Gastrocnemius medialis (tissue), 4 donors: ENCODE results near the gene VAMP1. TPM values are rescaled to one million over a fixed set of nuclear protein-coding genes. Genes with fewer than 3 reads are reported as not detected.

Experiments
- ATAC-seq, 2 donors: fragments of 150-250 bp; one replicate each; pipeline ENCODE4 v1.9.1; 2016
- DNase-seq, 2 donors: peaks; one replicate each; pipeline ENCODE4 v3.0.0-alpha.2; 2019
- H3K27ac ChIP-seq, 4 donors: fragments of 200-600 bp; sonication (generic); 1 replicate in 1 of 4; 2 replicates in 3 of 4; pipeline ENCODE4 v1.5.1; 2016 to 2018; ENCODE audit warnings: mild to moderate bottlenecking in 2 of 4, moderate library complexity in 1 of 4
- H3K27me3 ChIP-seq, 3 donors: fragments of 200-600 bp; sonication (generic) in 2 of 3; 1 replicate in 1 of 3; 2 replicates in 2 of 3; pipeline versions ENCODE4 v1.5.1 to v1.6.0; 2016 to 2019; ENCODE audit warnings: mild to moderate bottlenecking in 1 of 3, moderate library complexity in 1 of 3
- H3K36me3 ChIP-seq, 2 donors: fragments of 200-600 bp; sonication (generic) in 1 of 2; one replicate each; pipeline ENCODE4 v1.5.1; 2017 to 2018
- H3K4me1 ChIP-seq, 2 donors: fragments of 200-600 bp; sonication (generic) in 1 of 2; one replicate each; pipeline ENCODE4 v1.5.1; 2016 to 2017; ENCODE audit warnings: mild to moderate bottlenecking in 2 of 2
- H3K4me3 ChIP-seq, 4 donors: fragments of 200-600 bp; sonication (generic) in 3 of 4; 1 replicate in 1 of 4; 2 replicates in 3 of 4; pipeline ENCODE4 v1.5.1; 2016 to 2019; ENCODE audit warnings: mild to moderate bottlenecking in 2 of 4
- H3K9me3 ChIP-seq, 3 donors: fragments of 200-600 bp; sonication (generic) in 2 of 3; 1 replicate in 1 of 3; 2 replicates in 2 of 3; pipeline ENCODE4 v1.5.1; 2016 to 2019
- CTCF ChIP-seq, 5 experiments: fragments of 450-650 bp in 3 of 5; fragments of 200-600 bp in 2 of 5; sonication (generic) in 2 of 5; IDR thresholded peaks in 4 of 5; conservative IDR thresholded peaks in 1 of 5; 1 replicate in 4 of 5; 2 replicates in 1 of 5; pipeline ENCODE4 v1.5.1; 2016 to 2019; ENCODE audit warnings: antibody characterized with exemption in 5 of 5, mild to moderate bottlenecking in 3 of 5, moderate library complexity in 3 of 5
- POLR2A ChIP-seq, 2 donors: fragments of 450-650 bp; IDR thresholded peaks; one replicate each; pipeline ENCODE4 v1.6.1; 2017; ENCODE audit warnings: antibody characterized with exemption in 2 of 2, mild to moderate bottlenecking in 2 of 2, moderate library complexity in 2 of 2
- in situ Hi-C, 4 donors: fragments of 200-750 bp; cut with MboI; loops; one replicate each; pipeline versions ENCODE4 v1.15.0 to v1.8.0; 2017; ENCODE audit warnings: low sequenced_read_pairs in 4 of 4
- intact Hi-C: fragments of 100-400 bp; cut with DNase I; formaldehyde crosslinking; loops from one replicate; pipeline ENCODE4 v1.15.1; 2023; ENCODE audit warnings: low total_unique reads
- total RNA-seq, 4 donors: library from RNA; depleted of rRNA; stranded (reverse); fragments of >200 nt; gene quantifications; one replicate each; pipeline versions ENCODE4 v1.1.0 to v1.2.3, GENCODE V29; 2016

Gene VAMP1
- total RNA-seq, 4 donors from 2014 or later: 1.1 to 2.0 (median 1.4) TPM

GRCh38 chr12:6452245-6452943, 18.1 kb downstream of the VAMP1 start:
- ATAC-seq (peak; percentile 29 to 79), DNase-seq (peak; percentile 30 to 82)
- Histone ChIP-seq H3K4me1 (peaks cover 18% of the 10 kb centered on the region in 2 donors), H3K4me3 (peak overlapping the region; percentile 72 to 91 (median 84)), H3K9me3 (no peaks in the 10 kb centered on the region), H3K27ac (peak overlapping the region; percentile 96 to 99 (median 98)), H3K36me3 (peaks cover 0 to 22% of the 10 kb centered on the region in 2 donors), H3K27me3 (no peaks in the 10 kb centered on the region)
- intact Hi-C loops (loop anchor here (5.0 kb wide), 1 partner anchor 110 kb away; the partner anchor contains the start of gene TNFRSF1A), in situ Hi-C loops (loop anchor here in 1 of 4 donors (25.0 kb wide), 1 partner anchor 115 kb away; the partner anchor contains the start of gene TNFRSF1A)
- TF ChIP-seq POLR2A (IDR thresholded peaks at IDR 0.05) (no peak), CTCF (IDR thresholded peaks at IDR 0.05 in 4 of 5, conservative IDR thresholded peaks at IDR 0.05 in 1 of 5) (no peak)

GRCh38 chr12:6451348-6452244, 18.9 kb downstream of the VAMP1 start, which contains the start of gene TAPBPL:
Gene TAPBPL (plus strand): TSS chr12:6452042. CDS start chr12:6452249, 207 bp downstream.
- Histone ChIP-seq H3K4me1 (peaks cover 18% of the 10 kb centered on the region in 2 donors), H3K27me3 (no peaks in the 10 kb centered on the region), H3K9me3 (no peaks in the 10 kb centered on the region), H3K27ac (peak within 1 kb of the TSS; percentile 96 to 99 (median 98)), H3K36me3 (peaks cover 0 to 14% of the 10 kb centered on the region in 2 donors), H3K4me3 (peak within 1 kb of the TSS; percentile 72 to 91 (median 84))
- in situ Hi-C loops (loop anchor here in 1 of 4 donors (25.0 kb wide), 1 partner anchor 114 kb away; the partner anchor contains the start of gene TNFRSF1A), intact Hi-C loops (loop anchor here (1.0 to 5.0 kb wide), 2 partner anchors 19 to 109 kb away; partner anchors contain the start of genes TNFRSF1A and VAMP1)
- TF ChIP-seq CTCF (IDR thresholded peaks at IDR 0.05 in 4 of 5, conservative IDR thresholded peaks at IDR 0.05 in 1 of 5): no peak
- peak; percentile 60 to 66 for TF ChIP-seq POLR2A (IDR thresholded peaks at IDR 0.05)
- peak; percentile 68 to 85 for DNase-seq
- peak; percentile 79 to 90 for ATAC-seq

GRCh38 chr12:6450869-6451347, 19.6 kb downstream of the VAMP1 start:
- H3K27me3 ChIP-seq: no peaks in the 10 kb centered on the region
- in situ Hi-C loops (loop anchor here in 1 of 4 donors (25.0 kb wide), 1 partner anchor 114 kb away; the partner anchor contains the start of gene TNFRSF1A), intact Hi-C loops (loop anchor here (1.0 to 5.0 kb wide), 2 partner anchors 19 to 109 kb away; partner anchors contain the start of genes TNFRSF1A and VAMP1)
- TF ChIP-seq CTCF (IDR thresholded peaks at IDR 0.05 in 4 of 5, conservative IDR thresholded peaks at IDR 0.05 in 1 of 5): no peak
- H3K4me3 ChIP-seq: peak overlapping the region; percentile 72 to 91 (median 84)
- peaks cover 18% of the 10 kb centered on the region in 2 donors for H3K4me1 ChIP-seq
- peak overlapping the region; percentile 96 to 99 (median 98) for H3K27ac ChIP-seq
- ATAC-seq (no peak), DNase-seq (no peak)
- no peaks in the 10 kb centered on the region for H3K9me3 ChIP-seq
- H3K36me3 ChIP-seq: peaks cover 0 to 13% of the 10 kb centered on the region in 2 donors
